ENCODE results near the gene CREM.
A peak's percentile ranks its signal among the peaks of the same experiment; 100 is the strongest.
"Not testable (repeated sequence)": the region's sequence is repeated elsewhere in the genome, so short reads cannot be mapped to it uniquely, and the experiment has no call there.

The CREM gene

DNA sequence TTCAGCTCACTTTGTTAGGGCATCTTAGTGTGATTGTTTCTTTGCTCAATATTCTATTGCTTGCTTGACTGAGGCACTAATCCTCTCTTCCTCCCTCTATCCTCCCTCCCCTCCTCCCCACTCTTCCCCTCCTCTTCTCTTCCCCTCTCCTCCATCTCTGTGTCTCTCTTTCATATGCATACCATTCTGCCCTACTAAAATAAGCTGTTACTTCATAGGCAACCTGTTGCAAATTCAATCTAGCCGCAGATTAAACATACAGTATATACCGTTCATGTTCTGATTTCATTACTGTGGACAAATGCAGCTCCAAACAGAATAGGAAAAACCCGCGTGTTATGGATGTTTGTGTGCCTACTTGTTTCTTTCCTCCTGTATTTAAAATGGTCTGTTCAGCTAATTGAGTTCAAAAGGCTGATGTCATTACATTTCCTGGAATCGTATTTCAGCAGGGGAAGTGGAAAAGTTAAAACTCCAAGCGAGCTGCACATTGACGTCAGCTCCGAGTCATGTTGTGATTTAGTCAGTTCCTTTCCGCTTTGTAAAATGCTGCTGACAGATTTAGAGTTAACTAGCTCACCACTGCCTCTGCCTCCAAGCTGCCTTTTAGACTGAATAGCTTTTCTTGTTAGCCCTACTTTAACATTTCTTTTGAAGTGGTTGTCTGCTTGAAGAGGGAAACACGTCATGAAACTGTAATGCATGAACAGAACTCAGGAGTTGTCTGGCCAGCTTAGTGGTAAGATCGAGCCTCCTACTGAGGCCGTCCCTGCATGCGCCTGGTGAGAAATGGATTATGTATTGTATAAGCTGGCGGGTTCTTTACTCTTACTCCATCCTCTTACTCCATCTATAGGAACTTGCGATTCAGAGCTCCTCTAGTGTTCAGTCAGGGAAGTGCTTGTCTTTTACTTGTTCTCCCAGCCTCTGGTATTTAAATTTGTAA is 69.0 kb downstream of the CREM start:
- peak; percentile 43 for DNase-seq

DNA sequence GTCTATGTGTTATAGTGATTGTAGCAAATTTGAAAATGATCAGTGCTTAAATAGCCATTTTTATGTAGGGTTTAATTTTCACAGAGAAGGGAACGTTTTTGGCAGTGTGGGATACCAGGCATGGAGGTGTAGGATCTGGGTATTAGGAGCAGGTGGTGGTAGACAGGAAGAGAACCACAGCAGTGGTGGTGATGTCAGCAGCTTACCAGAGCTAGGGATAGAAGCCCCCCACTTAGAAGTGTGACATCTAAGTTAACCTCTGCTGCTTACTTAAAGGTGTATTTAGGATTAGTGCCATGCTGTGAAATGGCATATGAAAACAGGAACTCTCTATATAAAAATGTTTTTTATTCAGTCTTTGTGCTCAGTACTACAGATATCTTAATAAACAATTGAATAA is 73.8 kb downstream of the CREM start:
- no peak for DNase-seq

DNA sequence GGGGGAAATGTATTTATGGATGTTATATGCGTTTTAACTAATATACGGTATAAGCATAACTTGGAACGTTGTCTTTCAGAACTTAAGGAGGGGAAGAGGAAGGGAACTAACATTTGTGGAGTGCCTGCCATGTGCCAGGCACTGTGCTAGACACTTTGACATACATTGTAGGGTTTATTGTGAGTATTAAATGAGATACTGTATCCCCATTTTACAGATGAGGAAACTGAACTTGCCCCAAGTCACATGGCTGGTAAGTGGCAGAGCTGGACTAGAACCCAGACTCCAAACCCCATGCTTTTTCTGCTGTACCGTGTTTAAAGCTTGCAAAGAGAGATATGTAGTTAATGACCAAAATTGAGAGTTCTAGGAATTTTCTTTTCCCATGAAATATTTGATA is 74.6 kb downstream of the CREM start:
- no peak for DNase-seq

DNA sequence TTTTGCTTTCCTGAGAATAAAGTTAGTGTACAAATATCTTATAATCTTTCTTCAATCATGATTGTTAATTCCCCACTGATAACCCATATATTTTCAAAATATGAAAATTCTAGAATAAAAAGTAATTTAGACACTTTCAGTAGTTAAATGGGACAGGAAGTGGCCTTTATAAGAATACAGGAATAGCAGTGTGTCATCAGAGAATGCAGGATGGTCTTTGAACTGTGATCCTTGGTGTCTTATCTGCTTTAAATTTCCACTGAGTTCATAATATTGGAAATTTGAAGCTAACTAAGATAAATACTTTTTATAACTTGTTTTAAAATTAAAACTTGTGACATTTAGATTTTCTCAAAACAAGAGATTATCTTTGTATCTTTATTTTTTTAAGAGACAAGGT is 75.4 kb downstream of the CREM start:
- no peak for DNase-seq

DNA sequence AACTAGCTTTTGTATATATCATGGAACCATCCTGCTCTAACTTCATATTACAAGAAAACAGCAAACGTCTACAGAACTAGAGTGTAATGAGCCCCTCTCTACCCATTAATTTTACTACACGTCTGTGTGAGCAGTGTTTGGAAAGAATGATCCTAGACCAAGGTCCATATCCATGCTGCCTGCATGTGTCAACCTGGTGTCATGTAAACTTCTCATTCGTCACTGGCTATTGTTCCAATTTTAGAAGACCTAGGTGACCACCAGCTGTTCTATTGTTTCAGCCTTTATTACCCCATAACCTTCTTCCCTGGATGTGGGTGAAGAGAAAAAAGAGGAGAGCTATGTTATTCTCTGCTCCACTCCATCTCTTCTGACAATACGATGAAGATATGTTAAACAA is 77.1 kb downstream of the CREM start:
- no peak for DNase-seq

DNA sequence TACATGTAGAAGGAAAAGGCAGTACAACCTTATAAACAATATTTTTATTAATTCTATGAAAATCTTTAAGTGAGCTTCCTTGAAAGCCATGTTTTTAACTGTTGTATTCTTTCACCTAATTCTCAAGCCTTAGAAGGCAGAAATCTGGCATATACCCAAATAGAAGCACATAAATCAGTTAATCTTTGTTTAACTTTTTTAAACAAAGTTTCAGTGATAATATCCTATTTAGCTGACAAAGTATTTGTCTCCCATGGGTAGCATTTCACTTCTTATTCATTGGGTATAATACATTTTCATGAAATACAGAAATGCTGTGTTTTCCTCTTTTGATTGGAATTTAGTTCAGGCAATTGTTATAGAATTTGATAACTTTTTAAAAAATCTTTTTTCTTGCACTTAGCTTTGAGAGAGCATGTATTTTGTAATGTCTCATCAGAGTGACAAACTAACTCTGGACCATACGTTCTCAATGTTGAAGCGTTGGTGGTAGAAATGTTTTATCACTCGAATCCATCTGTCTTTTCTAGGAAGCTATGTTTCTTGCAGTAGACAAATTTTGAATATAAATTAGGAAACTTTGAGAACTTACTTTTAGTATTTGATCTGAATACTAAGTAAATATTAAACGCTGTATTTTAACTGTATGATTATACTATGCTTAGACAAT is 78.1 kb downstream of the CREM start:
- DNase-seq: no peak

DNA sequence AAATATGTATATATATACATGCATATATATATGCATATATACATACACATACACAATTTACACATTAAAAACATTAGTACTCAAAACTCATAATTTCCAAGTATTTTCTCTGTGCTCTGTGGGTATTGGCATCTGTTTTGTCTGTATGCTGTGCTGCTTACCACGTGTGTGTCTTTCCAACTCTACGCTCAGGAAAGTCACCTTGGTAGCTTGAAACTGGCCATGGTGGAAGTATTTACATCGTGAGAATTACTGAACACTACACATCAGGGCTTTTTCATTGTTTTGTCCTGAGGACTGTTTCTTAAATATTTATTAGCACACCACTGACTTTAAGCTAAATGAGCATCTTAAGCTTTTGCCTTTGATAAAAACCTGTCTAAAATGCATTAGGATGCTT is 79.6 kb downstream of the CREM start:
- DNase-seq: no peak

DNA sequence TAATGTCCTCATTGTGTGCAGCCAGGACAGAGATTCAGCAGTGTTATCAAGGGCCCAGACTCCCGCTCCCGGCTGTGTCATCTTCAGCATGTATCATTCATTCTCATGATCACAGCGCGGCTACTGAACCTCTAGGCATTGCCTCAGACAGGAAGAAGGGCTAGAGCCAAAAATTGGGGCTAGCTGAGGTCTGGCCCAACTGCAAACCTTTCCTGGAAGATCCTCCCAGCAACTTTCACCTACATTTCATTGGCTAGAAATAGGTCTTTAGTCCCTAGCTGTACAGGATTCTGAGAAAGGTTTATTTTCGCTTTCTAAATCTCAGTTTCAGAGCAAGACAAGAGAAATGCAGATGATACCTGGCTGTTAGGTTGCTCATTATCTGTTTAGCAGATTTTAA is 81.9 kb downstream of the CREM start:
- DNase-seq: no peak

DNA sequence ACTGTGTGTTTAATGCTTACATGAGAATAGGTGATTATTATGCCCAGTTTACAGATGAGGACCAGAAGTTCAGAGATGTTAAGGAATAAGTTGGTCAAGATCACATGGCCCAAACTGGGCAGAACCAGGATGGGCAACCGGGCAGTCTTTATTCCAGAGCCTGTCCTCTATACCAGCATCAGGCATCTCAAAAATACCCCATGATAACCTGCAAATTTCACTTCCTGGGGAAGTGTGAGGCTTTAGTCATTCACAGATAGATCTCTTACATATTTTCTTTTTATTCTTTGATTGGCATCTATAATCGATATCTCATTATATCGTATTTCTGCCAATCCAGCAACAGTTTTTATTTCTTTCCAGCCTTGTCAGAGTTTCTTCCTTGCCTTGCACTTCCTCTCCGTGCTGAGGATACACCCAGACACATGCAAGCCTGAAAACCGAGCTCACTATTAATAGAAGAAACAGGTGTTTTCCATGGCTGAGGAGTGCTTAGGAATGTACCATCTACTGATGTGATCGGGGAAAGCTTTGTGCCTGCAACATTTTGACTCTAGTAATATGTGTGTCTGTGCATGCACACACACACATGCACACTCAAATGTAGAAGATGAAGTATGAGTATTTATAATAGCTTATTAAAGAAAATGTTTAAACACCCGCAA is 82.4 kb downstream of the CREM start:
- no peak for DNase-seq

DNA sequence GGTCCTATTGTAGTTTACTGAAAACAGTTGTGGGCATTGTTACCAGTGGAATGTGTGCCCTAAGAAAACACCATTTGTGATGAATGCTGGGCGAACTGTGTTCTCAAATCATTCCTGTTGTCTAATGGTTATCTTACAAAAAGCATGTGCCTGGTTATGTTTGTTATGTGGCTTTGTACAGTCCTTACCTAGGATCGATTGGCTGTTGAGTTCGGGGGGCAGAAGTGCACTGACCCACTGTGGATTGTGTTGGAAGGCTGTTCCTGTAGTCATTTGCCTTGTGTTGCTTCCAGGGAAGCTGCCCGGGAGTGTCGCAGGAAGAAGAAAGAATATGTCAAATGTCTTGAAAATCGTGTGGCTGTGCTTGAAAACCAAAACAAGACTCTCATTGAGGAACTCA is 84.3 kb downstream of the CREM start:
- DNase-seq: no peak

DNA sequence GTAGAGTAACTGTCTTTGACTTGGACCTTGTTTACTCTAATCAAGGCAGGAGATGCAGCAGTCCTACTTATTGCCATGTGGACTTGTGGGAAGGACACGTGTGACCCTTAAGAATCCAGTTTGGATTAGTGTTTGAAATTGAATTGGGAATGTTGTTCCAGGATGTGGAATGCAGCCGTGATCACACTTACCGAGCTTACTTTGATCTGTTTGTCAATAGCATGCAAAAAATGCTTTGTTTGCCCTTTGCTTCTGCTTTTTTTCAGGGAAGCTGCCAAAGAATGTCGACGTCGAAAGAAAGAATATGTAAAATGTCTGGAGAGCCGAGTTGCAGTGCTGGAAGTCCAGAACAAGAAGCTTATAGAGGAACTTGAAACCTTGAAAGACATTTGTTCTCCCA is 84.7 kb downstream of the CREM start:
- no peak for DNase-seq

DNA sequence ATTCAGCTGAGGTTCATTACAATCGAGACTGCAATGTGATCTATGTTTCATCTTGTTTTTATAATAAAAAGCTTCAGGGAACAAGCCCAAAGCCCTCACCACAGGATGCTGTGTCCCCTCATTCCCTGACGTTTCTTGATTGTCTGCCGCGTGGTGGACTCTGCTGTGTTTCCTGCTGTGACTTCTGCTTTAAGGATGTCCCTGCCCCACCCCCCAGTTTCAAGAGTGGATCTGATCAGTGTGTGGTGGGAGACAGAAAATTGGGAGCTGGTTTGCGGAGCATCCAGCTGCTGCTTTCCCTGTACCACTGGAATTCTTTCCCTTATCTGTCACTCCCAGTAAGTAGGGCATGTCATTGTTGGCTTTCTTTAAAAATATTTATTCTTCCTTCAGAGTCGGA is 86.2 kb downstream of the CREM start:
- no peak for DNase-seq

DNA sequence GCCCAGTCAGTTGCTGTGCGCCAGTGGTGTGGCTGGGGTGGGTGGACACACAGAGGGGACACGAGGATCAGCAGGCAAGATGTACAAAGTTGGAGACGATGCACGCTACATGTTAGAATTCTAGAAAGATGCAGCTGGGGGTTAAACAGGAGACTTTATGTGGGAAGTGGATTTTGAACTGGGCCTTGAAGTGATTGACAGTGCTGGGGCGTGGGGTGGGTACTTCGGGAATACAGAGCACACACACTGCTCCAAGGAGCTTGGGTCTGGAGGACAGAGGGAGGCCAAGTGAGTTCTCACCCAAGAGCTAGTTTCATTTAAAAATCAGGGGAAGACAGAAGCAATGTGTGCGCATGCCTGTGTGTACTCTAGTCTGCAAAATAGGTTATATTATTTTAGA is 87.1 kb downstream of the CREM start:
- DNase-seq: no peak

DNA sequence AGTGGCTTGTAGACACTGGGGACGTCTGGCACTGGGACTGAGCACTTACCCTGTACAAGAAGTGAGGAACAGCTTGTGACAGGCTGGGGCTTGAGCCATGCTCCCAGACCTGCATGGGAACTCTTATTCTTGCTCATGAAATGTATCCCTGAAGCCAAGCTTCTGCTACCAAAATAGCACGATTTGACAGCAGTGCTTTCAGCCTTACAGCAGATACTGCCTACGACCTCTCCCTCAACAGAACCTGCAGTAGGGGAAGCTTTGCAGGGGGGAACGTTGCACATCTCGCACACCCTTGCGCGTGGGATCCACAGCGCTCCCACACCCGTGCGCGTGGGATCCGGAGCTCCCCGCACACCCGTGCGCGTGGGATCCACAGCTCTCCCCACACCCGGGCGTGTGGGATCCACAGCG is 88.0 kb downstream of the CREM start:
- DNase-seq: no peak

DNA sequence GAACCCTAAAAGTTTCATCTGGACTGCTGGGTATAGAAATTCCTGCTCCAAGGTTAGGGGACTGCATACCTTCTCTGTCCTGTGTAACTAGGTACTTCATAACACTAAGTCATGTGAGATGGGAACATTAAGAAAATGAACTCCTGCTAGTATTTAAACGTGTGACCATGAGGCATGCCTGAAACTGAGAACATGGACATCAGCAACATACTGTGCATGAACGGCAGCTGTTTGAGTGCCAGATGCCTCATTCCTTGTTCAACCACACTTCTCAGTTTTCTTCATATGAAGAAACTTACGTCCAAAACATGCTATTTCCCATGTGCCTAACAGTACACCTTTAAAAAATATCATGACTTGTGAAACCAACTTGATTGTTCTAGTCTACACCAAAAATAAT is 88.5 kb downstream of the CREM start:
- DNase-seq: no peak

DNA sequence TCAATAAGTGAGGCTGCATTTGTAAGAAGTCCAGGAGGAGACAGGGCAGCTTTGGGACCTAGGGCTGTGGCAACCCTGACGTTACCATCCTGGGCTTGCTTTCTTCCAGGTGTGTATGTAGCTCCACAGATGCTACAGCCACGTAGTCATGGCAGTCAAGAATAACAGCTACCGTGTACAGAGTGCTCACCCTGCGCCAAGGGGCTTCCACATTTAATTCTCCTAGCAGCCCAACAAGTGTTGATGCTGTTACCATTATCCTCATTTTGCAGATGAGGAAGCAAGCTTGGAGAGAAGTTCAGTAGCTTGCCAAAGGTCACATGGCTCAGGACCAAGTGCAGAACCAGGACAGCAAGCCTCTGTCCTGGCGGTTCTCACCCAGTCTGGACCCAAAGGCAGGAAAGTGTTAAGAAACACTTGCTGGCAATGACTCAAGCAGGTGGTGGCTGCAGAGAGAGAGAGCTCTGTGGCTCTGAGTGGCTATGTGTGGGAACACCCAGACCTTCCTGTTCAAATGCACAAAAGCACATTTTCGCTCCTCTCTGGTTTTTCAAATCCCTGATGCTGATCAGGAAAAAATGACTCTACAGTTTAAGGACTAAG is 89.8 kb downstream of the CREM start:
- DNase-seq: peak; percentile 42

DNA sequence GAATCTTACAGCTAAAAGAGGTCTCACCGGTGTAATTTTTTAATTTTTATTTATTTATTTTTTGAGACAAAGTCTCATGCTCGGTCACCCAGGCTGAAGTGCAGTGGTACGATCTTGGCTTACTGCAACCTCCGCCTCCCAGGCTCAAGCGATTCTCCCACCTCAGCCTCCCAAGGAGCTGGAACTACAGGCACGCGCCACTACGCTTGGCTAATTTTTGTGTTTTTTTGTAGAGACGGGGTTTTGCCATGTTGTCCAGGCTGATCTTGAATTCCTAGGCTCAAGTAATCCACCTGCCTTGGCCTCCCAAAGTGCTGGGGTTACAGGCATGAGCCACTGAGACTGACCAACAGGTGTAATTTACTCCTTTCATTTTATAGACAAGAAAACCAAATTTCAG is 90.3 kb downstream of the CREM start:
- not testable (repeated sequence) for DNase-seq

DNA sequence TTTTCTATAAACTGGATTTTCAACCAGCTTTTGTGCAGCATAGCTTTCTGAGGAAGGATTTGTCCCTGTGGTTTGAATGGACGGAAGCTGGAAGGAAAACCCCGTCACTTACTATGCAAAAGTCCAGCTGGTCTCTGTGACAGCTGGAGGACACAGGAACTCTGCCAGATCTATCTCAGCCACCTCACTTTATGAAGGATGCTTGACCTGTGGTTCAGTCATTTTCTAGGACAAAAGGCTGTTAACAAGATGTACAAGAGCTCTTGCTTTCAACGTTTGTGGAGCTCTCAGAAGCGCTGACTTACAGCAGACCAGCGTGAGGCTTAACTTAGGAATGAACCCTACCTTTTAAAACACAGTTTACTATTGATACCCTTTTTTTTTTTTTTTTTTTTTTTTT is 90.8 kb downstream of the CREM start:
- DNase-seq: peak; percentile 7

DNA sequence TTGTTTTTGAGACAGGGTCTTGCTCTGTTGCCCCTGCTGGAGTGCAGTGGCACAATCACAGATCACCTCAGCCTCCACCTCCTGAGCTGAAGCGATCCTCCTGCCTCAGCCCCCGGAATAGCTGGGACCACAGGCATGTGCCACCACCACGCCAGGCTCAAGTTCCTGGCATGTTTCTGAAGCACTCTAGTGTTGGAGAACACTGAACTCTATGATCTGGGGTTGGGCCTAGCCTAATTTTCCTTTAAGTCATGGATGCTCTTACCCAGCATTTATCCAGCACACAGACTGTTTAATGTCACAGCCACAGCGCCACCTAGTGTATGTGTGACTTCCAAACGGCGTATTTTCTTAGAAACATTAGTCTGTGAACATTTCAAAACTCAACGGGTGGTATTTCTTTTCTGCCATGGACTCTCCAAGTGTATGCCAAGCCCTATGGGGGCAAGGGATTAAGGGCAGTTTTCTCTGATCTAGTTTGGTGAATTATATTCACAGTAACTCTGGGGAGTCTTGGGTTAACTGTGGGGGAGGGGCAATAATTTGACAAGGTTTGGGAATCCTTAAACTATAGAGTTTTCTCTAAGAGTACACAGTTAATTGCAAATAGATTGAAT is 91.8 kb downstream of the CREM start:
- peak; percentile 63 for DNase-seq

DNA sequence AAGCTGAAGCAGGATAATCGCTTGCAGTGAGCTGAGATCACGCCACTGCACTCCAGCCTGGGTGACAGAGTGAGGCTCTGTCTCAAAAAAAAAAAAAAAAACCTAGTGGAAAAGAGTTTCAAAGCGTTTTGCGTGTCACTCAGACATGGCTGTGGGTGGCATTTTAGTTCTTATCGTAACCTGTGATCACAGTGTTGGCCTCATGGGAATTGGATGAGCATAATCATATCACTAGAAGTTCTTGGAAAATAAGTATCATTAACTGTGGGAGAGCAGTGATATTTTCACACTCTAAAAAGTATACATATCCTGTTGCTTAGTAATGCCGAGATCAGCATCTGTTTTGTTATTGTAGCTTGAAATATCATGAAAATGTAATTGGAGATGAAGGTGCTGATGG is 92.6 kb downstream of the CREM start:
- DNase-seq: no peak

DNA sequence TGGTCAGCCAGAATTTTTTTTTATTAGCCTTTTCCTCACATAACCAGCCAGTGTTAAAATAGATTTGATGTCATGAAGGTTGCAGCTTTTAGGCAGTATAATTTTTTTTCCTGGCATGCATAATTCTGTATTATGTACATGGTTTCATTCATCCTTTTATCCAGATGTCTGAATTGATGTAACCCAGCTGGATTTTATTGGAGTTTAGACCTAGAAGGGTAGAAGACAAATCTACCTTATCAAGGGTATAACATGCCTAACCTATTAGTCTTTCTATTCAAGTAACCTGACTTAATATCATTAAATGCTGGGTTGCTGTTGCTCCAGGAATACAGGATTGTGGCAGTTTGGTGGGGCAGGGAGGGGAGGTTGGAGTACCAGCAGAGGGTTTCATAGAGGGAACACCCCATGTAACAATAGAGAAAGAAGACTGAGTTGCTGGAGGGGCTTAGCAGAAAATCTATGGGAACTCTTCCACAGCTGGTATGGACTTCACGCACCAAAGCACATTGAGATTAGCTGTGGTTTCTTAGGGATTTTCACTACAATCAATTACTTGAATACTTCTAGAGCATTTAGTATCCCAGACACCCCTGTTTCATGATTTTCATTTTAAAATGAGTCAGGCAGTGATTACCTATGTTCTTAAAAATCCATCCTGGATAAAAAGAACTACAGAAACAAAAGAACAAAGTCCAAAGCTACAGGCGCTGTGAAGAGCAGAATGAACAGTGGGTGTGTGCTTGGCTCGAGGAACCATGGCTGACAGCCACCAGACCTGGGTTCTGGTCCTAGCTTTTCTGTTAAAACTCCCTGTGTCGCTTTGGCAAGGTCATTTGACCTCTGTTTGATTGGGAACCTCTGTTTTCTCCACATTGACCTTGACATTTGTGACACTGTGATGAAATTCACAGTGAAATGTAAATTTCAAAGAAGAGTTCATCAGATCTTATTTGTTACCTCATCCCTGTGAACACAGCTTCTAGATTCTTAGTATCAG is 93.5 kb downstream of the CREM start:
- no peak for DNase-seq

DNA sequence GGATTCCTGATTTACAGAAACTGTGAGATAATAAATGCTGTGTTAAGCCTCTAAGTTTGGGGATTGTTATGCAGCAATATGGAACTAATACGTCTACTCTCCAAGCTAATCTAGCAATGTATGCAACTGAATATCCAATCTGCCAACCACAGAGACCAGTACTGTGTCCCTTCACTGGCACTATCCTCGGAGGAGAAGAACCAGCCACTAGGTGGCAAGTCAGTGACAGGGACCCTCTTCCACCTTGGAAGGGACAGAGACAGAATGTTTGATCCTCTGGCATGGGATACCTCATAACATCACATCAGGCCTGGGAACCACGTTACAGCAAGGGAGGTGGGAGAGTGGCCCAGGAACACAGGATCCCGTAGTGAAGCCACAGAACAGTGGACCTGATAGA is 96.4 kb downstream of the CREM start:
- DNase-seq: no peak

All from NCI-H2029 (cell line).